A673 (cell line): ENCODE results near the gene HAGH.

Experiments
- CTCF ChIP-seq: fragments of 300-800, 200-600 bp; sonication (generic); conservative IDR thresholded peaks from 2 replicates; pipeline ENCODE4 v1.5.1; 2017; ENCODE audit warnings: low read depth, mild to moderate bottlenecking, antibody characterized with exemption, low read length, moderate library complexity, mixed read lengths
- EZH2 ChIP-seq: fragments of 200-600 bp; sonication (generic); IDR thresholded peaks from 2 replicates; pipeline ENCODE4 v1.6.1; 2017; ENCODE audit warnings: borderline replicate concordance, low read depth, mild to moderate bottlenecking, mixed read lengths, antibody characterized with exemption, low read length; ENCODE audit not compliant: poor library complexity, severe bottlenecking

- no peak for TF ChIP-seq CTCF
- no peak for TF ChIP-seq EZH2
Observed at GRCh38 chr16:1760911-1761310, 65.7 kb downstream of the HAGH start.
